ENCODE data around the gene RNF19B.

Gene RNF19B

GRCh38 chr1:32933742-32934322 is 30.8 kb downstream of the RNF19B start:
- DNase-seq (ENCODE audit: low spot score) = no peak

GRCh38 chr1:32931760-32932159 is 32.8 kb downstream of the RNF19B start:
- Histone ChIP-seq H3K27ac (no peak overlapping the region), H3K4me3 (no peak overlapping the region)
- no peak for DNase-seq (ENCODE audit: low spot score)
- no peak for TF ChIP-seq CTCF (IDR thresholded peaks at IDR 0.05)

More at GRCh38 chr1:32933742-32934322, 30.8 kb downstream of the RNF19B start:
- H3K27ac ChIP-seq = peak overlapping the region in 1 of 2 donors; percentile 27
- no peak for TF ChIP-seq CTCF (IDR thresholded peaks at IDR 0.05)
- no peak overlapping the region for H3K4me3 ChIP-seq

GRCh38 chr1:32929366-32929765 is 35.2 kb downstream of the RNF19B start:
- Histone ChIP-seq H3K27ac (no peak overlapping the region), H3K4me3 (no peak overlapping the region)
- DNase-seq (ENCODE audit: low spot score) = no peak
- TF ChIP-seq CTCF (IDR thresholded peaks at IDR 0.05) = no peak

GRCh38 chr1:32928715-32929114 is 35.9 kb downstream of the RNF19B start:
- no peak overlapping the region for H3K4me3 ChIP-seq
- TF ChIP-seq CTCF (IDR thresholded peaks at IDR 0.05) = no peak
- DNase-seq (ENCODE audit: low spot score) = no peak
- no peak overlapping the region for H3K27ac ChIP-seq

- no peak overlapping the region for H3K4me3 ChIP-seq
- DNase-seq (ENCODE audit: low spot score) = no peak
- TF ChIP-seq CTCF (IDR thresholded peaks at IDR 0.05) = no peak
- H3K27ac ChIP-seq = no peak overlapping the region
These were observed 36.3 kb downstream of the RNF19B start for GRCh38 chr1:32928285-32928684.

- no peak overlapping the region for H3K27ac ChIP-seq
- TF ChIP-seq CTCF (IDR thresholded peaks at IDR 0.05) = no peak
- no peak overlapping the region for H3K4me3 ChIP-seq
- no peak for DNase-seq (ENCODE audit: low spot score)
These were observed 37.2 kb downstream of the RNF19B start for GRCh38 chr1:32927441-32927840.

GRCh38 chr1:32926562-32926961 is 38.0 kb downstream of the RNF19B start:
- H3K4me3 ChIP-seq = no peak overlapping the region
- no peak for DNase-seq (ENCODE audit: low spot score)
- no peak for TF ChIP-seq CTCF (IDR thresholded peaks at IDR 0.05)
- no peak overlapping the region for H3K27ac ChIP-seq

Data from coronary artery (tissue), 2 donors.